Epithelial cell of proximal tubule (primary cell): ENCODE data around the gene CEMIP2. TPM values are rescaled to one million over a fixed set of nuclear protein-coding genes. Genes with fewer than 3 reads are reported as not detected.

Experiments used
- DNase-seq: peaks from one replicate; pipeline ENCODE4 v3.0.0-alpha.2; 2011; ENCODE audit warnings: low read depth
- H3K4me3 ChIP-seq: 2 replicates; pipeline ENCODE4 v1.5.1; 2011; ENCODE audit warnings: low read depth, mild to moderate bottlenecking, low read length
- CTCF ChIP-seq: conservative IDR thresholded peaks from 2 replicates; pipeline ENCODE4 v1.5.1; 2012; ENCODE audit warnings: low read depth, mild to moderate bottlenecking, low read length
- total RNA-seq: library from RNA; depleted of rRNA; stranded (reverse); fragments of >200 nt; gene quantifications from 2 replicates; pipeline ENCODE4 v1.2.3, GENCODE V29; 2015

The CEMIP2 gene
- total RNA-seq, 1 donor from 2014 or later = 58.8 TPM

- peak; percentile 42 for TF ChIP-seq CTCF
- DNase-seq = no peak
- no peak overlapping the region for H3K4me3 ChIP-seq
Measured at GRCh38 chr9:71634752-71635151, 133.6 kb downstream of the CEMIP2 start.

Other genes starting within 250 kb of the CEMIP2 start
- gene ABHD17B, start 142.7 kb upstream of the CEMIP2 start, total RNA-seq = 16.9 and 23.4 TPM in 2 replicates
- gene C9orf85, start 143.1 kb upstream of the CEMIP2 start, total RNA-seq = 9.8 and 12.9 TPM in 2 replicates